ENCODE measurements around the gene PHIP. TPM values are rescaled to one million over a fixed set of nuclear protein-coding genes. Genes with fewer than 3 reads are reported as not detected.

PHIP gene
- total RNA-seq, 1 experiment from 2014 or later, result 53.6 TPM

DNA sequence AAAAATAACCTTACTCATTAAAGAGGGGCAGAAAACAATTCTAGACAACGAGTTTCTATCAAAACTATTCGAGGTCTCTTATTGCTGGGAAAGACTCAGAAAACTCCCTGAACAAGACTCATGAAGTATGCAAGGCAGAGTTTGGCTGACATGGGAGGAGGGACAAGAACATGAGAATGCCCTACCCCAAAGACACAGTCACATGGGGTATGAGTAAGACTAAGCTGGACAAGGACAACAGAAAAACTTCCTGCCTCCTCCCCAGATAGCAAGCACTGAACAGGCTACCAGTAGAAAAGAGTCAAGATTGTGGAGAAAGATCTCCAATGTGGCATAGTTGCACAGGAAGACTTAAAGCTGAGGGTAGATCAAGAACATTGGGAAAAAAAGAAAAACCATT, 39.7 kb upstream of the PHIP start:
- no peak overlapping the region for H3K23ac ChIP-seq (ENCODE audit: insufficient read length, low read depth, low read length)
- H2BK120ac ChIP-seq (ENCODE audit: low read depth, low read length, poor library complexity, severe bottlenecking), result no peak overlapping the region
- no peak overlapping the region for H2BK20ac ChIP-seq (ENCODE audit: low read depth, low read length, poor library complexity, severe bottlenecking)
- no peak overlapping the region for H2BK15ac ChIP-seq (ENCODE audit: low read depth, low read length)
- no peak overlapping the region for H4K91ac ChIP-seq (ENCODE audit: insufficient read length, low read depth, low read length)
- no peak overlapping the region for H3T11ph ChIP-seq (ENCODE audit: low read length)
- no peaks in the 10 kb centered on the region for H3K36me3 Mint-ChIP-seq (ENCODE audit: insufficient read depth in 1 of 3, low read depth in 3 of 3)
- no peaks in the 10 kb centered on the region for H3K27me3 ChIP-seq (ENCODE audit: insufficient read depth, low read length)
- no peak overlapping the region for H3K9ac ChIP-seq (ENCODE audit: extremely low read depth, insufficient read length, low read length)
- DNase-seq, result no peak
- no peaks in the 10 kb centered on the region for H3K9me3 ChIP-seq (ENCODE audit: control insufficient read depth, low read depth, low read length)
- no peak overlapping the region for H4K8ac ChIP-seq (replicated peaks; ENCODE audit: insufficient read length, low read depth, low read length)
- no peak overlapping the region for H3K27ac Mint-ChIP-seq
- TF ChIP-seq, protein P1, sequence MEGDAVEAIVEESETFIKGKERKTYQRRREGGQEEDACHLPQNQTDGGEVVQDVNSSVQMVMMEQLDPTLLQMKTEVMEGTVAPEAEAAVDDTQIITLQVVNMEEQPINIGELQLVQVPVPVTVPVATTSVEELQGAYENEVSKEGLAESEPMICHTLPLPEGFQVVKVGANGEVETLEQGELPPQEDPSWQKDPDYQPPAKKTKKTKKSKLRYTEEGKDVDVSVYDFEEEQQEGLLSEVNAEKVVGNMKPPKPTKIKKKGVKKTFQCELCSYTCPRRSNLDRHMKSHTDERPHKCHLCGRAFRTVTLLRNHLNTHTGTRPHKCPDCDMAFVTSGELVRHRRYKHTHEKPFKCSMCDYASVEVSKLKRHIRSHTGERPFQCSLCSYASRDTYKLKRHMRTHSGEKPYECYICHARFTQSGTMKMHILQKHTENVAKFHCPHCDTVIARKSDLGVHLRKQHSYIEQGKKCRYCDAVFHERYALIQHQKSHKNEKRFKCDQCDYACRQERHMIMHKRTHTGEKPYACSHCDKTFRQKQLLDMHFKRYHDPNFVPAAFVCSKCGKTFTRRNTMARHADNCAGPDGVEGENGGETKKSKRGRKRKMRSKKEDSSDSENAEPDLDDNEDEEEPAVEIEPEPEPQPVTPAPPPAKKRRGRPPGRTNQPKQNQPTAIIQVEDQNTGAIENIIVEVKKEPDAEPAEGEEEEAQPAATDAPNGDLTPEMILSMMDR (conservative IDR thresholded peaks at IDR 0.05), result no peak
- no peak overlapping the region for H3K4ac ChIP-seq (ENCODE audit: low read depth, low read length)
- H3K27me3 Mint-ChIP-seq (ENCODE audit: low read depth), result no peaks in the 10 kb centered on the region
- H3K9me3 Mint-ChIP-seq, result no peaks in the 10 kb centered on the region
- H3K18ac ChIP-seq (ENCODE audit: insufficient read length, low read depth, low read length), result no peak overlapping the region
- H3K79me1 ChIP-seq (ENCODE audit: insufficient read depth, low read depth, low read length, poor library complexity, severe bottlenecking), result no peaks in the 10 kb centered on the region
- no peaks in the 10 kb centered on the region for H4K20me1 ChIP-seq (ENCODE audit: control insufficient read depth, insufficient read depth, insufficient read length)
- no peak overlapping the region for H3K14ac ChIP-seq (ENCODE audit: insufficient read depth, low read length)
- H2BK12ac ChIP-seq (ENCODE audit: insufficient read length, low read depth, low read length), result no peak overlapping the region
- H3K4me3 Mint-ChIP-seq, result no peak overlapping the region
- no peaks in the 10 kb centered on the region for H3K79me2 ChIP-seq (ENCODE audit: insufficient read depth, low read length)
- no peak overlapping the region for H3K4me2 ChIP-seq (ENCODE audit: insufficient read depth, insufficient read length, low read length)
- no peak overlapping the region for H2AFZ ChIP-seq (ENCODE audit: low read length)
- H4K5ac ChIP-seq (ENCODE audit: insufficient read length, low read depth, low read length), result no peak overlapping the region
- no peak overlapping the region for H2BK5ac ChIP-seq (ENCODE audit: insufficient read length, low read length)
- no CpG with 5 or more reads among the region's 2 CpGs for WGBS (ENCODE audit: extremely low coverage, insufficient read length, low lambda C conversion rate)
- no peaks in the 10 kb centered on the region for H3K23me2 ChIP-seq (ENCODE audit: insufficient read length, low read depth, low read length, poor library complexity, severe bottlenecking)
- H3K4me1 ChIP-seq (ENCODE audit: insufficient read depth, low read length), result no peaks in the 10 kb centered on the region
- H3K4me1 Mint-ChIP-seq, result peaks cover 5 to 8% of the 10 kb centered on the region in 2 experiments; a peak in 2 of 4 replicates
- no peak overlapping the region for H3K56ac ChIP-seq (ENCODE audit: insufficient read length, low read depth, low read length)
- no peak overlapping the region for H3K27ac ChIP-seq (ENCODE audit: insufficient read length, low read depth, low read length)
- no peak overlapping the region for H2AK5ac ChIP-seq (ENCODE audit: insufficient read length, low read length)

Data from H9 (cell line).